Parathyroid adenoma (tissue), 2 donors: ENCODE results near the gene ANKRD18A.
"Not testable (repeated sequence)": the region's sequence is repeated elsewhere in the genome, so short reads cannot be mapped to it uniquely, and the experiment has no call there.

Source experiments
- H2AFZ ChIP-seq: fragments of 300-600 bp; sonication (generic); one replicate; pipeline ENCODE4 v1.7.0; 2017; ENCODE audit warnings: antibody characterized with exemption, mild to moderate bottlenecking
- H3K27ac ChIP-seq: fragments of 300-600 bp; sonication (generic); one replicate; pipeline ENCODE4 v1.7.0; 2017
- H3K27me3 ChIP-seq: fragments of 300-600 bp; sonication (generic); one replicate; pipeline ENCODE4 v1.7.0; 2017; ENCODE audit warnings: low read length; ENCODE audit not compliant: control insufficient read depth, insufficient read depth
- H3K36me3 ChIP-seq: fragments of 300-600 bp; sonication (generic); one replicate; pipeline ENCODE4 v1.7.0; 2017; ENCODE audit warnings: low read length; ENCODE audit not compliant: control insufficient read depth, insufficient read depth
- H3K4me1 ChIP-seq: fragments of 300-600 bp; sonication (generic); one replicate; pipeline ENCODE4 v1.7.0; 2017; ENCODE audit warnings: control low read depth
- H3K4me2 ChIP-seq: fragments of 300-600 bp; sonication (generic); one replicate; pipeline ENCODE4 v1.7.0; 2017; ENCODE audit warnings: low read length
- H3K4me3 ChIP-seq: fragments of 300-600 bp; sonication (generic); one replicate; pipeline ENCODE4 v1.7.0; 2017; ENCODE audit warnings: low read depth, low read length
- H3K79me2 ChIP-seq: fragments of 300-600 bp; sonication (generic); one replicate; pipeline ENCODE4 v1.7.0; 2017; ENCODE audit warnings: control low read depth
- H3K9ac ChIP-seq: fragments of 300-600 bp; sonication (generic); one replicate; pipeline ENCODE4 v1.7.0; 2017; ENCODE audit warnings: mild to moderate bottlenecking
- H3K9me3 ChIP-seq: fragments of 300-600 bp; sonication (generic); one replicate; pipeline ENCODE4 v1.7.0; 2017; ENCODE audit warnings: low read length; ENCODE audit not compliant: control insufficient read depth
- donor health status: primary hyperparathyroidism.

ANKRD18A gene

DNA sequence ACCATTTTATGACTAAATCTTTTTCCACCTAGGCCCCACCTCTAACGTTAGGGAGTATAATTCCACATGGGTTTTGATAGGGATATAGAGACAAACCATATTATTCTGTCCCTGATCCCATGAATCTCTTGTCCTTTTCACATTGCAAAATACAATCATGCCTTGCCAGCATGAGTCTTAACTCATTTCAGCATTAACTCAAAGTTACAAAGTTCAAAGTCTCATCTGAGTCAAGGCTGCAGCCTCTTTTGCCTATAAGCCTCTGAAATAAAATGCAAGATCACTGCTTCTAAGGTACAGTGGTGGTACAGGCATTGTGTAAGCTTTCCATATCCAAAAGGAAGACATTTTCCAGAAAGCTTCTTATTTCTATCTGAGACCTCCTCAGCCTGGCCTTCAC, 54.3 kb downstream of the ANKRD18A start:
- not testable (repeated sequence) for H3K27ac ChIP-seq

GRCh38 chr9:38565178-38565577, 55.2 kb downstream of the ANKRD18A start:
- H3K9ac ChIP-seq, H3K27ac ChIP-seq, H3K27me3 ChIP-seq, H3K4me2 ChIP-seq, H3K4me1 ChIP-seq, H3K9me3 ChIP-seq, H2AFZ ChIP-seq, H3K4me3 ChIP-seq, H3K36me3 ChIP-seq, H3K79me2 ChIP-seq: not testable (repeated sequence)

More for the DNA sequence above, 54.3 kb downstream of the ANKRD18A start:
- H3K4me2 ChIP-seq, H3K79me2 ChIP-seq, H2AFZ ChIP-seq, H3K27me3 ChIP-seq, H3K4me1 ChIP-seq, H3K9ac ChIP-seq, H3K9me3 ChIP-seq, H3K4me3 ChIP-seq, H3K36me3 ChIP-seq: not testable (repeated sequence)

- not testable (repeated sequence) for H2AFZ ChIP-seq, H3K27me3 ChIP-seq, H3K27ac ChIP-seq, H3K36me3 ChIP-seq, H3K4me1 ChIP-seq, H3K4me2 ChIP-seq, H3K4me3 ChIP-seq, H3K9me3 ChIP-seq, H3K79me2 ChIP-seq, H3K9ac ChIP-seq
Measured at GRCh38 chr9:38563911-38564310, 56.5 kb downstream of the ANKRD18A start.

- H3K4me2 ChIP-seq, H3K9ac ChIP-seq, H3K9me3 ChIP-seq, H3K4me3 ChIP-seq, H3K27ac ChIP-seq, H2AFZ ChIP-seq, H3K27me3 ChIP-seq, H3K79me2 ChIP-seq, H3K36me3 ChIP-seq, H3K4me1 ChIP-seq: not testable (repeated sequence)
Measured at GRCh38 chr9:38561134-38561533, 59.3 kb downstream of the ANKRD18A start.

DNA sequence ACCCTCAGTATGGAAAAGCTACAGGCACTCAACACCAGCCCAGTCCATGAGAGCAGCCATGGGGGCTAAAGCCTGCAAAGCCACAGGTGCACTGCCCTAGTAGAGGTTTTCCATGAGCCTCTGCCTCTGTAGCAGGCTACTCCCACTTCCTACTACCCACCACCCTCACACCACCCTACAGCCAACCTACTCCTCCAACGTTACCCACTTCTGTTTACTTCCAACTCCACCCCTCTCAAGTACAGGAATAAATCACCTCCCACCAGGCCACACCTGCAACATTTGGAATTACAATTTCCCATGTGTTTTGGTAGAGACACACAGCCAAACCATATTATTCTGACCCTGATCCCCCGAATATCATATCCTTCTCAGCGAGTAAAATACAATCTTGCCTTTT, 61.2 kb downstream of the ANKRD18A start:
- not testable (repeated sequence) for H3K36me3 ChIP-seq, H3K27me3 ChIP-seq, H3K9ac ChIP-seq, H3K4me2 ChIP-seq, H3K4me1 ChIP-seq, H3K27ac ChIP-seq, H2AFZ ChIP-seq, H3K79me2 ChIP-seq, H3K4me3 ChIP-seq, H3K9me3 ChIP-seq

DNA sequence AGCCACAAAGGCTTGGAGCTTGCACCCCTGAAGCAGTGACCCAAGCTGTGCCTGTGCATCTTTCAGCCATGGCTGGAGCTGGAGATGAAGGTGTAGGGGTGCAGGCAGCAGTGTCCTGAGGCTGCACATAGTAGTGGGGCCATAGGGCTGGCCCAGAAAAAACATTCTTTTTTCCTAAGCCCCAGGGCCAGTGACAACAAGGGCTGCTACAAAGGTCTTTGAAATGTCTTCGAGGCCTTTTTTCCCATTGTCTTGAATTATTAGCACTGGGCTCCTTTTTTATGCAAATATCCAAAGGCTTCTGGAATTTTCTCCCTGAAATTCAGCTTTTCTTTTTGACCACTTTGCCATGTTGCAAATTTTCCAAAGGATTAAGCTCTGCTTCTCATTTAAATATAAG, 62.6 kb downstream of the ANKRD18A start:
- not testable (repeated sequence) for H3K4me3 ChIP-seq, H3K9ac ChIP-seq, H3K36me3 ChIP-seq, H3K79me2 ChIP-seq, H2AFZ ChIP-seq, H3K27ac ChIP-seq, H3K9me3 ChIP-seq, H3K4me2 ChIP-seq, H3K27me3 ChIP-seq, H3K4me1 ChIP-seq

DNA sequence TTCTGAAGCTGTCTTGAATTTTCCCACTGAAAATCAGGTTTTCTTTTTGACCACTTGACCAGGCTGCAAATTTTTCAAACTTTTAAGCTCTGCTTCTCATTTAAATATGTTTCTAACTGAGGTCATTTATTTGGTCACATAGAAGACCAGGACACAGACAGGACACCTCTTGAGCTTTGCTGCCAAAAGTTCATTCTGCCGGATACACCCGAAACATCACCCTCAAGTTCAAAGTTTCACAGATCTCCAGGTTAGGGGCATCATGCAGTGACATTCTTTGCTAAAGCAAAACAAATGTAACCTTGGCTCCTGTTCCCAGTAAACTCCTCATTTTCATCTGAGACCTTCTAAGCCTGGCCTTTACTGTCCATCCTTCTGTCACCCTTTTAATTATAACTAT, 65.4 kb downstream of the ANKRD18A start:
- H3K4me2 ChIP-seq, H2AFZ ChIP-seq, H3K27ac ChIP-seq, H3K27me3 ChIP-seq, H3K9ac ChIP-seq, H3K4me3 ChIP-seq, H3K9me3 ChIP-seq, H3K36me3 ChIP-seq, H3K79me2 ChIP-seq, H3K4me1 ChIP-seq: not testable (repeated sequence)

DNA sequence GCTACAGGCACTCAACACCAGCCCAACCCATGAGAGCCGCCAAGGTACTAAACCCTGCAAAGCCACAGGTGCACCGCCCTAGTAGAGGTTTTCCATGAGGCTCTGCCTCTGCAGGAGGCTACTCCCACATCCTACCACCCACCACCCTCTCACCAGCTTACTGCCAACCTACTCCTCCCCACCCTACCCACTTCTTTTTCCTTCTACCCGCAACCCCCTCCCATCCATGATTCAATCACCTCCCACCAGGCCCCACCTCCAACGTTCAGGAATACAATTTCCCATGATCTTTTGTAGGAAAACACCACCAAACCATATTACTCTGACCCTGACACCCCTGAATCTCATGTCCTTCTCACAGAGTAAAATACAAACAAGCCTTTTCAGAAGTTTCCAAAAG, 67.4 kb downstream of the ANKRD18A start:
- not testable (repeated sequence) for H3K79me2 ChIP-seq, H3K4me1 ChIP-seq, H3K36me3 ChIP-seq, H3K9me3 ChIP-seq, H3K4me3 ChIP-seq, H2AFZ ChIP-seq, H3K27me3 ChIP-seq, H3K4me2 ChIP-seq, H3K9ac ChIP-seq, H3K27ac ChIP-seq

DNA sequence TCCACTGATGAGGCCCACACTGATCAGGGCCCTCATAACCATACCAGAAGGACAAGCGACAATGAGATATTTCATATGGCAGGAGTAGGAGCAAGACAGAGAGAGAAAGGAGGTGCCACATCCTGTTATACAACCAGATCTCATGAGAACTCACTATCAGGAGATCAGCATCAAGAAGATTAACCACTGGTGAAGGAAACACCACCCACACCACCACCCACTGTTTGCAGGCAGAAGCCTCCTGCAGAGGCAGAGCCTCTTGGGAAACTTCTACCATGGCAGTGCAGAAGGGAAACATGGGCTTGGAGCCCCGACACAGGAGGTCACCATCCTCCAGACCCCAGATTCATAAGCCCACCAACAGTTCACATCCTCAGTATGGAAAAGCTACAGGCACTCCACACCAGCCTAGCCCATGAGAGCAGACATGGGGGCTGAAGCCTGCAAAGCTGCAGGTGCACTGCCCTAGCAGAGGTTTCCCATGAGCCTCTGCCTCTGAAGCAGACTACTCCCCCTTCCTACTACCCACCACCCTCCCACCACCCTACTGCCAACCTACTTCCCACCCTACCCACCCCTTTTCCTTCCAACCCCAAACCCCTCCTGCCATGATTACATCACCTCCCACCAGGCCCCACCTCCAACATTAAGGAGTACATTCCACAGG, 73.8 kb downstream of the ANKRD18A start:
- not testable (repeated sequence) for H3K27ac ChIP-seq, H3K9me3 ChIP-seq, H3K27me3 ChIP-seq, H2AFZ ChIP-seq, H3K4me3 ChIP-seq, H3K4me2 ChIP-seq, H3K4me1 ChIP-seq, H3K9ac ChIP-seq, H3K36me3 ChIP-seq, H3K79me2 ChIP-seq

DNA sequence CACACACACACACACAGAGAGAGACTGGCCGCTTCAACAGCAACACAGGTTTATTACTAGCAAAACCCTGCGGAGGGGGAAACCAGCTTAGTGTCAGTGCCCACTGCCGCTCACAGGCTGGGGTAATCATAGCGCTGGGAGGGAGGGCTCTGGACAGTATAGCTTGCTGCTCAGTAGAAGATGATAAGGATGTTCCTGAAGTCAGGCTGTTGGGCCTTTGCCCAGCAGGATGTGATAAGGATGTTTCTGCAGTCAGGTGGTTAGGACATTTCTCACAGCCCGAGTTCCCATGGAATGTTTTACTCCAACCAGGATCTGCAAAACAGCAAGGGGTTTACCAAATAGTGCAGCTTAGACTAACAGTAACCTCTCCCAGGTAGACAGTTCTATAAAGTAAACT, 79.9 kb downstream of the ANKRD18A start:
- H3K27ac ChIP-seq, H3K4me2 ChIP-seq, H3K9ac ChIP-seq, H3K4me1 ChIP-seq, H3K27me3 ChIP-seq, H3K79me2 ChIP-seq, H3K36me3 ChIP-seq, H3K4me3 ChIP-seq, H2AFZ ChIP-seq, H3K9me3 ChIP-seq: not testable (repeated sequence)
